GM18519 (cell line): ENCODE measurements around the gene VWCE.

ENCODE experiments used
- ATAC-seq: cut with Tn5 transposase; IDR thresholded peaks from one replicate; pipeline ENCODE4 v1.9.1; 2021; ENCODE audit warnings: mild to moderate bottlenecking, moderate library complexity; ENCODE audit not compliant: unreplicated experiment, low FRiP score

The VWCE gene

DNA sequence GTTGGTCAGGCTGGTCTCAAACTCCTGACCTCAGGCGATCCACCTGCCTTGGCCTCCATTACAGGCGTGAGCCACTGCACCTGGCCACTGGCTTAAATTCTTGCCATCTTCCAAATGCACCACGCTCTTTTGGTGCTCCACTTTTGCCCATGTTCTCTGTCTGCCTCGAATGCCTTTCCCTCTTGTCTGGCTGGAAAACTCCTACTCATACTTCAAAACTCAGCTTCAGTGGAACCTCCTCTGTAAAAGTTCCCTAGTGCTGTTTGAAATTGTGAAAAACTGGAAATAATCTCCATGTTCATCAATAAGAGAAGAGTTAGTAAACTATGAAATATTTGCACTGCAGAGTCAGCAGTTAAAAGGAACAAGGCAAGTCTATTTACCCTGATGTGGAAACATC, 11.5 kb downstream of the VWCE start:
- no peak for ATAC-seq

DNA sequence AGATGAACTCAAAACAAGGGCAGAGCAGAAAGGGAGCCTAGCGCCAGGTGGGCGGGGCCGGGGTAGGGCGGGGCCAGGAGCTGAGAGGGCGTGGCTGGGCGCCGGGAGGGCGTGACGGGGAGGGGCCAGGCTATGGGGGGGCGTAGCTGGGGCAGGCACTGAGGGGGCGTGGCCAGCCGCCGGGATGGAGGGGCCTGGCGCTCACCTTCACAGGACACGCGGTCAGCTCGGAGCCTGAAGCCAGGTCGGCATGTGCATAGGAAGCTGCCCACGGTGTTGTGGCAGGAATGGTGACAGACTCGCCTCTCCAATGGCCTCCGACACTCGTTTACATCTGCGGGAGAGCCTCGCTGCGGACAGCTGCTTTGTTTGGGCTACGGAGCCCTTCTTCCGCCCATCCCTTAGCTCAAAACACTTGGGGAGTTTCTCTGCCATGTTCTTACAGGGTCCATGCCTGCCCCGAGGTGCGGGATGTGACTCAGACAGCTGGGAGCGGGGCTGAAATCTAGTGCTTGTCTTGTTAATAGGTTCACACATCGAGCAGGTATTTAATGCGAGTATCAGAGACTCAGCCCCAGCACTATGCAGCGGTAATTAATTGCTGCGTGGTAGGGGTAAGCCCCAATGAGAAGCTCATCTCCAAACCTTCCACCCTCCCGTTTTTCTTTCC, 13.4 kb downstream of the VWCE start:
- ATAC-seq, result no peak

DNA sequence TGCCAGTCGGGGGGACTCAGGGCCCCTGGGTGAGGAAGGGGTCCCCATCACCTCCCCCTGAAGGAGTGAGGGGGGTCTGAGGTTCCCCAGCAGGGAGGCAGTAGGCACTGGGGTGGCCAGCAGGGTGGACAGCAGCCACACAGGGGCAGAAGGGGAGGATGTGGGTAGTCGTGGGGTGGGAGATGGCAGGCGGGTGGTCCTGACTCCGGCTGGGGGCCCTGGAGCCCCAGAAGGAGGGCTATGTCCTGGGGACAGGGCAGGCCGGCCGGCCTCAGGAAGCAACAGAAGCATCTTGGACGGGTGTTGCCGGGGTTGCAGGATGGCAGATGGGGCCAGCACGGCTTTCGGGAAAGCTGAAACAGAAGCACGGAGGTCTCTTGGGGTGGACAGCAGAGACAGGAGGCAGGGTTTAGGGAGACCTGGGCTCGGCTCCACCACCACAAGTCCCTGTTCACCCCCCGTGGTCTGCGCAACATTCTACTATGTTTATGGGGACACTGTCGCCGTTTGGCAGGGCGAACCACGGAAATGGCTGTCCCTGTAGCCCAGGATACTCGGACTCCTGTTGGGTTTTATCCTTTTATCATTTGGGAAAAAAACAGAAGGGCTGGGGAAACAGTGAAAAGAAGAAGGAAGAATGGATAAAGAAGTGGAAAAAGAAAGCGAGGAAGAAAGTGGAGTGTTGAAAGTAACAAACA, 14.1 kb downstream of the VWCE start:
- ATAC-seq, result no peak

DNA sequence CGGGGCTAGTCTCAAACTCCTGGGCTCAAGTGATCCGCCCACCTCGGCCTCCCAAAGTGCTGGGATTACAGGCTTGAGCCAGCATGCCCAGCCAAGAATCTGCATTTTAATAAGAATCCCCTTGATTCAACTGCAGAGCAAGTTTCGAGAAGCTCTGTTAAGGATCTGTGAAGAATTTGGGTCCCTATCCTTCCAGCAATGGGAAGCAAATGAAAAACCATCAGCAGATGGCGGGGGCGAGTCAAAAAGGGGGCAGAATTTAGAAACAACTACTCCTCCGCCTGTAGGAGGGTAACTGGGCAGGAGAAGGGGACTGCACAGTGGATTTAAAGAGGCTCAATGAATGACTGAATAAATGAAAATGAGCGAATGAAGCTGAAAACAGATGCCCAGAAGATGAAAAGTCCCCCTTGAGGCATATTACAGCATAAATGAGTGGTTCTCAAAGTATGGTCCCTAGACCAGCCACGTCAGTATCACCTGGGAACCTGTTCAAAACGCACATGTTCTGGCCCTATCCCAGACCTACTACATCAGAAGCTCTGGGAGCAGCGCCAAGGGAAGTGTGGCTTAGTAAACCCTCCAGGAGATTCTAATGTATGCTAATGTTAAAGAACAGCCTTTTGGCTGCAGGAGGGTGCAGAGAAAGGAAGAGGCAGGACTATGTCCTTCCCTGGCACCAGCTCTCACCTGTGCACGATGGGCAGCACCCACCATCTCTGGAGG, 15.0 kb downstream of the VWCE start:
- no peak for ATAC-seq

DNA sequence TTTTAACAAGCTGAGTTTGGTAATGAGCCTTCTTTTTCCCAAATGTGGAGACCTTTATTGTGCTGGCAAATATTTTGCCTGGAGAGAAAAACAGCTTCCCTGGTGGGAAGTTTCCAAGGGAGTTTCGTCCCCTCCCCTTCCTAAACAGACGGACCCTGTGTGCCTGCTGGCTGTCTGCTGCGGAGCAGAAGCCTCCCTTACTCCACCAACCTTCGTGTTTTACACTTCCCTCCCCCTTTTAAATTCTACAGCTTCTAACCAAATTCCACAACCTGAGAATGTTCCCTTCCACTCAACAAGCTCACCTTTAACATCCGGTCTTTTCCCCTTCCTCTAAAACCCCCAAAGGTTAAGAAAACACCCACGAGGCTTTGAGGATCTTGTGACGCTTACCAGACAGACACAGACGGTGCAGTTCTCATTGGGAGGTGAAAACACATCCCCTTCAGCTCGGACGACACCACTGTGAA, 17.1 kb downstream of the VWCE start:
- no peak for ATAC-seq

DNA sequence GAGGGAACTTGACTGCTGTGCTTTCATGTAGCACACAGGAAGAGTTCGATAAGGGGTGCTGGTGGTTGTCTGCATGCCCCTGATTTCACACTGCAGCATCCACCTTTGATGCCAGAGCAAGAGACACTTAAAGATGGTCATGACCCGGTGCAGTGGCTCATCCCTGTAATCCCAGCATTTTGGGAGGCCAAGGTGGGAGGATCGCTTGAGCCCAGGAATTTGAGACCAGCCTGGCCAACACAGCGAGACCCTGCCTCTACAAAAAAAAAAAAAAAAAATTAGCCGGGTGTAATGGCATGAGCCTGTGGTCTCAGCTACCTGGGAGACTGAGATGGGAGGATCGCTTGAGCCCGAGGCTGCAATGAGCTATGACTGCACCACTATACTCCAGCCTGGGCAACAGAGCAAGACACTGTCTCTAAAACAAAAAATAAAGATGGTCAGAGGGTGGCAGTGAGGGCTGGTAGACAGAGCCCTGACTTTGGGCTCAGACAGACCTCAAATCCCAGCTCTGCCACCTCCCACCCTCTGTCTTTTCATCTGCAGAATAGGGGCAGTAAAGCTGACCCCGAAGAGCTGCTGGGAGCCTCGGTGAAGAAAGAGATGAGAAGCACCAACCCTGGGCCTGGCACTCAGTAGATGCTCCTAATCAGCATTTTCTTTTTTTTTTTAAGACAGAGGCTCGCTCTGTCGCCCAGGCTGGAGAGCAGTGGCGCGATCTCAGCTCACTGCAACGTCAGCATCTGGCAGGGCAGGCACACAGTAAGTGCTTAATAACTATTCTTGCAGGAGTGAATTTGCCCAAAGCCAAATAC, 17.7 kb downstream of the VWCE start:
- ATAC-seq, result no peak

DNA sequence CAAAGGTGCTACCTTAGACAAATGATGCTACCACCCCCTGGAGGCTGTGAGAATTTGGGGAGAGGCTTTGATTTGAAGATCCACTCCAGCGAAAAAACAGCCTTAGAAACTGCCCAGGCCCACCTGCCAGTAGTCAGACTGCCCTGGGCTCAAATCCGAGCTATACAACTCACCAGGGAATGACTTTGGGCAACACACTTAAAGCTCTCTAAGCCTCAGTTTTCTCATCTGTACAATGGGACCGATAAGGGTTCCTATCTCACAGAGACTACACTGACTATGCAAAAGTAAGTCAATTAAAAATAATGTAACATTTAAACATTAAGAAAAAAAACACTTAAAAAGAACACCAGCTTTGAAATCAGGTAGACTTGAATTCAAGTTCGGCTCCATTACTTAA, 19.9 kb downstream of the VWCE start:
- no peak for ATAC-seq

DNA sequence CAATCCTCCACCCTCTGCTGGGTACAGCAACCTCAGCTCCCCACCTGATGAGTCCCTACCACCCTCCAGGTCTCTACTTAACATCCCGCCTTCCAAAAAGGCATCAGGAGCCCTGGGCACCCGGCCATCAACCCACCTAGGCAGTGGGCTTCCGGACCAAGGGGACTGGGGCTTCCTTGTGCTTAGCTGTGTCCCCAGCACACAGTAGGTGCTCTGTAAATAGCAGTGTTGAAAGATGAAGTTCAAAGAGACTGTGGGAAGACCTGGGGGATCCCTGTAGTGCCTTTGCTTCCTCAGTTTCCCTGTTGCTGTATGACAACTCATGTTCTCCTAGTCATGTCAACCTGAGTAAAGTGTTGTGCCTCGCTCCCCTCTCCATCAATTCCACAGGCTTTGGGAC, 21.0 kb downstream of the VWCE start:
- ATAC-seq, result no peak

DNA sequence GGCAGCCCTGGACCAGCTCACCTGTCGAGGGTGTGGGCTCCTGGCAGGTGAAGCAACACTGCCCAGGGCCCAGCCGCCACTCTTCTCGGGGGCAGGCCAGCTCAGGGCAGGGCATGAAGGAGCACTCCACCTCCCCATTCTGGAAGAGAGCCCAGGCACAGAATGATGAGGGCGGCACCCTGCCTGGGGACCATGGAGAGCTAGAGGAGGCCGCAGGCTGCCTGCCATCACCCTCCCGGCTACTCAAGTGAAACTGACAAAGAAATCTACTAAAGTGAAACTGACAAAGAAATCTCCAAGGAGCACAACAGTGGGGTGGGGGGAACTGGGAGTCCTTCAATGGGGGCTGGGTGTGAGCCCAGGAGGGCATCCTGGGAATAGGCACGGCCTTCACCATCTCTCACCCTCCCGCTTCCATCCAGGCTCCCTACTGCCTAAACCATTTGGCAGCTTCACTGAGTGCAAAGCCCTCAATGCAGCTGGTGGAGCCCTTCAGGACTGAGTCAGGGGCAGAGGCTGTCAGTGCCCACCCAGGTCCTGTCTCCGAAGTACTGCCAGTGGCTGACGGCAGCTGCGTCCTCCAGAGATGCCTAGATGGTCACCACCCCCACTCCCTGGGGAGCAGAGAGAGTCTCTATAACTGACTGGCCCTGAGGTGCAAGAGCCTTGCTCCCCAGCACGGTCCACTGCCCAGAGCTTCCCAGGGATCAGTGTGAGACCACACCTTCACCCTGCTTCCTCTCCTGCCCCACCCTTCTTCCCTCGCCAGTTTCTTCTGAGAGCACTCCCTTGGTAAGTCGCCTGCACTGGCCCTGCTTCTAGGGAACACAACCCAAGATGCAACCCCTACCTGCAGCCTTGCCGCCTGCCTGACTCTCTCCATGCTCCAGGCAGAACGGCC, 21.7 kb downstream of the VWCE start:
- no peak for ATAC-seq

DNA sequence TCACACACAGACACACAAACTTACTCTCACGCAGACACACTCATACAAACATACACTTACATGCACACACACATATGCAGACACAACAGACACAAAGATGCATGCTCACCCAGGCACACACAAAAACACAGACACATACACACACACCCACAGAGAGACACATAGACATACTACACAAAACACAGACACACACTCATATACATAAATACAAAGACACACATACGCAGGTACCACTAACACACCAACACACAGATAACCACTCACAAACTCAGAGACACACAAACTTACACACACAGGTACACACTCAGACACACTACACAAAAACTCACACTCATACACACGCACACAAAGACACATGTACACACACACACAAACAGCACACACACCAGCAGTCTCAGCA, 22.4 kb downstream of the VWCE start:
- no peak for ATAC-seq

DNA sequence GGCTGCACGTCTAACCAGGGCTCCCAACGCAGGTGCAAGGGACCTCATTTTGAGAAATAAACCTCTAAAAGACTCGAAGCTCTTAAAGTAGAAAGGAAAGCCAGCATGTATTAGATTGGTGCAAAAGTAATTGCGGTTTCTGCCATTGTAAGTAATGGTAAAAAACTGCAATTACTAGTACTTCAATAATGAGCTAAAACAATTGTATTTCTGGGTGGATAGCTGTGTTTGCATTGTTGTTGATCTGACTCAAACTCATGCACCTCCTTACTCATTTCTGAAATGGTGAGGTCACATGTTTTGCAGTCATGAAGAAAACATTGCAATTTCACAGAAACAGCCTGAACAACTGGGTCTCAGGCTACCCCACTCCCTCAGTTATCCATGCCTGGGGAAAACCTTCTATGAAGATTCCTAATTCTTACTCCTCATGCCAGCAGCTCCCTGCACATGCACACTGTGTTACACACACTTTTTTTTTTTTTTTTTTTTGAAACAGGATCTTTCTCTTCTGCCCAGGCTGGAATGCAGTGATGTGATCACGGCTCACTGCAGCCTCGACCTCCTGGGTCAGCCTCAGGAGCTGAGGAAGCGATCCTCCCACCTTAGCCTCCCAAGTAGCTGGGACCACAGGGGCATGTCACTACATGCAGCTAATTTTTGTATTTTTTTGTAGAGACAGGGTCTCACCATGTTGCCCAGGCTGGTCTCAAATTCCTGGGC, 24.6 kb downstream of the VWCE start:
- no peak for ATAC-seq

DNA sequence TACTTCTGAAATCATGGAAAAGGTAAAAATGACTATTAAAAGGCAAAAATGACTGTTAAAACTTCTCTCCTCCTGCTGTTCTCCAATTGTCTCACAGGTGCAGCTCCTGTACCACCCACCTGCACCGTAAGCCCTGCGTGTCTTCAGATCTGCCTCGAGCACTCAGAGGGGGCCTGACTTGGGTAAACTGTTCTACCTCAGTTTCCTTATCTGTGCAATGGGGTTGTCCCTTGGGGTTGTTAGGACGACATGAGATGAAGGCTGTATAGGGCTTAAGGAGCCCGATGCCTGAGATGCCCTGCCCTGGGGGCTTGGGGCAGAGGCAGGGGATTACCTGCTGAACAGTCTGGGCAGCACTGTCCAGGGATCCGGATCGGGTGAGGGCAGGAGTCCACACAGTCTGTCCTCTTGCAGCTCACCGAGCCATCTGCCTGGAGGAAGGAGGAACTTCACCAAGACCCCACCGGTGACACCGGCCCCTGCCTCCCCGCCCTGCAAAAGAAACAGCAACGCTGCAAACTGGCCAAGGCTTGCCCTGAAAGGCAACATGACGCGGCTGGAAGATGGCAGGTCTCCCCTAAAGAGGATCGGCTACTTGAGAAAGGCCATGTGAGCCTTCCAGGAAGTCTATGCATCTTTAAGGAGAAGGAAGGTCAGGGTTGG, 26.4 kb downstream of the VWCE start:
- ATAC-seq, result no peak

DNA sequence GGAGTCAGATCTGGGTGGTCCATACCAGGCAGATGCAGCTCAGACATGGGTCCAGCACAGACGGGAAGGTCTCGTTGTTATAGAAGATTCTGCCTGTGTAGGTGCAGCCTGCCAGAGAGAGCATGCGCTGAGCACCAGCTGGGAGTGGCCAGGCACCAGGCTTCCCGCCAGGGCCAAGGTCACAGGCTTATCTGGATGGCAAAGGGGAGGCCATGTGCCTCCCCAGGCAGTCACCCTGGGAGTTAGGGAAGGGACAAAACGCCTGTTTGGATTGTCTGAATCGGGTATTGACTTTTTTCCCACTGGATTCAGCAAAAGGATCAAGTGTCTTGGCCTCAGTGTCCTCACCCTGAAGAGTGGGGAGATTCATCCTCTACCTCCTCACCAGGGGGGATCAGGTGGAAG, 27.7 kb downstream of the VWCE start:
- no peak for ATAC-seq

DNA sequence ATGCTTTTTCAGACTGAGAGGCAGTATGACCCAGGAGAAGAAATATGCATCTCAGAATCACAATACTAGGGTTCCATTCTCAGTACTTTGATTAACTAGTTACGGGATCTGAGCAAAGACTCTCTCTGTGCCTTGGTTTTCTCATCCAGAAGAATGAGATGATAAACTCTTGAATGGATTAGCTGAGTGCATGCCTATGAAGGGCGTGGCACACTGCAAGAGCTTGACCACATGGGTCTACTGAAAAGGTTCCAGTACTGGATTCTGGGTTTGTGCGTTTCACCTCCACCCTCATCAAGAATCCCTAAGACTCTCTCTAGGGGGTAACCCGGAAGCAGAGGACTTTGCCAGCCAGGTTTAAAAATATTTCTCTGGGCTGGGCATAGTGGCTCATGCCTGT, 28.5 kb downstream of the VWCE start:
- ATAC-seq, result no peak

DNA sequence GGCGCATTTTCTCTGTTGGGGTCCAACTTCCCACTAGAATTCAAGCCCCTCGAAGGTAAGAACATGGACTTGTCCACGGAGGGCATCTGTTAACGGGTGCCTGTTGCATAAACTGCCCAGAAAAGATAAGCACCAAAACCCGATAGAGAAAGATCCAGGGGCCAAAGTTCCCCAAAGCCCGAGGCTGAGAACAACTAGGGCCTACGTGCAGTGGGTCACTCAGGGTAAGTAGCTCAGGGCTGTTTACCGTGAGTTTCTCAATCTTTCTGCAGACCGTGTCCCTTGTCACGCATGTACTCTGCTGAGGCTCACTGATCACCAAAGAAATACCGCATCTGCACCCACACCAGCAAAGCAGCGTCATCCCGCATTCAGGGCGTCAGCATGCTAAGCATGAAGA, 29.8 kb downstream of the VWCE start:
- ATAC-seq, result no peak

DNA sequence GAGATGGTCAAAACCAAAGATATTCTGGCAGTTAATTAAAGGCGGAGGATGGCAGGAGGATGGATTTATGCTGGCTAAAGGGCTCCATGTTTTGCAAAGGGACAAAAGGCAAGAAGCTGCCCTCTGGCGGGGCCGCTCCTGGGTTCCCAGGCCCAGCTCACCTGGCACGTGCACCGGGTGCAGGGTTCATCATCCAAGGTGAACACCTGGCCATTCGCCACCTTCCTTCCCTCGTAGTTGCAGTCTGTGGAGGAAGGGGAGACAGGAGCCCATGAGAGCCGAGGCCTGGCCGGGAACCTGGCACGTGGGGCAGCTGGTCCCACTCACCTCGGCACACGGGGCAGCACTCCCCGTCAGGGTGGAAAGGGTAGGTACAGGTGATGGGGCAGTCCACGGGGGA, 30.3 kb downstream of the VWCE start:
- ATAC-seq, result no peak

DNA sequence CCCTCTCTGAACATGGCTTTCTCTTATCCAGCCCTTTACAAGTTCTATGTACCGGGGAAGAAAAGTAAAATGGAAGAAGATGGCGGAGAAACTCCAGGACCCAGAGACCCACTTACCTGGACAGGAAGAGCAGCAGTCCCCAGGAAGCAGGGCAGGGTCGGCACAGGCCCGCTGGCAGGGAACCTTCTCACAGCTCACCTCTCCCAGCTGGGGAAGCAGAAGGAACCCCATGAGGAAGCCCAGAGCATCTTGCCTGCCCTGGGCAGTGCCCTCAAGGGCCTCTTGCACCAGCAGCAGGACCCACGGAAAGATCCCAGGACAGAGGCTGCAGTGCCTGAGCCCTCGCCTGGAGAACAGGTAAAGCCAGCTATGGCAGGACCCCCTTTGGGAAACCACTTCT, 30.7 kb downstream of the VWCE start:
- ATAC-seq, result no peak

DNA sequence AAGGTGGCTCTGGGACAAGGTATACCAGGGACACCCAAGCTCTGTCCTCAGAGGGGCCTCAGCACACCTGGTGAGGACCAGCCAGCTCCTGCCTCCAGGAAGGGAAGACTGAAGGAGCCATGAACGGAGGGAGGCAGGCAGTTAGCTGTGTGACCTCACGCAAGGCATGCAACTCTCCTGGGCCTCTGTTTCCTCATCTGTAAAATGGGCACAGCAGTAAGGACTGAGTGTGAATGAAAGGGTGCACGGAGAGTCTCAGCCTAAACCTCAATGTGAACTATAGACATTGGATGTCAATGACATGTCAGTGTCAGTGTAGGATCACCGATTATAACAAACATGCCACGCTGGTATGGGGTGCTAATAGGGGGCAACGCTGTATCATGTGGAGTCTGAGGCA, 35.8 kb downstream of the VWCE start:
- ATAC-seq, result no peak

DNA sequence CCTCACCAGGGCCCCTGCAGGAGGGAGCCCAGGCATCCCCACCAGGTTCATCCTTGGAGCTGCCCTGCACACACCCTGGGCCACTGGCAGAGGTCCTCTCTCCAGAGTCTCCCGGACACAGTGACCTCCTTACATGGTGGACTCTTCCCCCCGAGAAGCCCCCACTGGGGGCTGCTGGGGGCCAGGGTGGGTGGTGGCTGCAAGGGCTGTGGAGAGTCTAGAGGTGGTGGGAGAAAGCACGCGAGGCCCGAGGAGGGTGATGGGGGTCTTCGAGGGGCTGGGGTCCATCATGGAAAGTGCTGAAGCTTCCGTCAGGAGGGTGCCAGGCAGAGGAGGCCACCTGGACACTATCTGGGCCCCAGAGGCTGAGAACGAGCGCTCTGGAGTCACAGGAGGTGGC, 36.6 kb downstream of the VWCE start:
- no peak for ATAC-seq
